ENCODE data around the gene WDR36. TPM values are rescaled to one million over a fixed set of nuclear protein-coding genes. Genes with fewer than 3 reads are reported as not detected.
A peak's percentile ranks its signal among the peaks of the same experiment; 100 is the strongest.

WDR36 gene
- total and polyA plus RNA-seq, 2 of the 13 experiments (the other 11 are each of a cell fraction or from before 2014, with no cell fraction given) = 18.2 to 40.6 TPM

DNA sequence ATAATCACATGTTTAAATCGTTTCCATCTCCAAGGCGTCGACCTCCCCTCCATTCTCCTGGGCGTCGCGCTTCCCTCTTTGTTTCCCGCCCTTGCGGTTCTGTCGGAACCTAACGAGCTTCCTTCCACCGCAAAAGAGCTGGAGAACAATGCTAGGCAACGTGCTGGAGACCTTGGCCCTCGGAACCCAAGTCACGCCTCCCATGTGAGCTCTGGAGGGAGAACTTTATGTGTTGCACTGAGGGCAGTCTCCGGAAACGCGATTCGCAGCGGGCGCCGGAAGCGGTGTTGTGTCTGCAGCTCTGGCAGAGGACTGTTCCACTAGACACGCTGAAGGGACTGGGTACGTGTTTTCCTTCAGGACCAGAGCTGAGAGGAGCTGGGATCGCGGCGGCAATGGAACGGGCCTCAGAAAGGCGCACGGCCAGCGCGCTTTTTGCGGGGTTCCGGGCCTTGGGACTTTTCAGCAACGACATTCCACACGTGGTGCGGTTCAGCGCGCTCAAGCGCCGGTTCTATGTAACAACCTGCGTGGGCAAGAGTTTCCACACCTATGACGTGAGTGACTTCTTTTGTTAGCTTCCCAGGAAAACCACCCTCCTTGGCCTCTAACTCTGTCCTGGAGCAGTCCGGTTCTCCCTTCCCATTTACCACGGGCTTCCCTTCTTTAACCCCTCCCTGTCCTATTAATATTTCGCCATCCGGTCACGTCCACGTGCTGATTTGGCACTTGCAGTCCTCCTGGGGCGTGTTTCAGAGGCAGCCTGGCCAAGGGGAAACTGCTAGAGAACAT lies at the start of gene WDR36 (continued):
- TF ChIP-seq CBX2 (IDR thresholded peaks at IDR 0.05; ENCODE audit: low read depth, low read length) (peak; percentile 86; the same call in 1 of the 2 replicates), CBX2 (CRISPR knock-in tag; IDR thresholded peaks at IDR 0.05; ENCODE audit: low read depth) (peak; percentile 84), EED (CRISPR knock-in tag; IDR thresholded peaks at IDR 0.05) (peak; percentile 98), PREB (CRISPR knock-in tag; IDR thresholded peaks at IDR 0.05) (no peak), ZNF570 (CRISPR knock-in tag; IDR thresholded peaks at IDR 0.05; ENCODE audit: borderline replicate concordance) (peak; percentile 69), ZNF441 (CRISPR knock-in tag; IDR thresholded peaks at IDR 0.05; ENCODE audit: borderline replicate concordance) (peak; percentile 91), IRX3 (CRISPR knock-in tag; IDR thresholded peaks at IDR 0.05; ENCODE audit: borderline replicate concordance, low read depth) (peak; percentile 97; the same call in 1 of the 2 replicates), DNMT3B (CRISPR knock-in tag; conservative IDR thresholded peaks at IDR 0.05) (peak; percentile 93), FOSL1 (CRISPR knock-in tag; IDR thresholded peaks at IDR 0.05; ENCODE audit: borderline replicate concordance) (no peak), TFDP2 (CRISPR knock-in tag; IDR thresholded peaks at IDR 0.05) (peak; percentile 99), ZBTB3 (CRISPR knock-in tag; IDR thresholded peaks at IDR 0.05; ENCODE audit: borderline replicate concordance, low read depth) (peak; percentile 78; the same call in 1 of the 2 replicates), MEIS2 (CRISPR knock-in tag; IDR thresholded peaks at IDR 0.05) (peak; percentile 91), ZSCAN29 (CRISPR knock-in tag; conservative IDR thresholded peaks at IDR 0.05) (0 out of 2 replicates have a peak, but pooled peaks have one; percentile 64), ZNF557 (CRISPR knock-in tag; IDR thresholded peaks at IDR 0.05) (peak; percentile 99), ZNF652 (CRISPR knock-in tag; IDR thresholded peaks at IDR 0.05; ENCODE audit: borderline replicate concordance, low read depth) (peak; percentile 93), ZIK1 (CRISPR knock-in tag; IDR thresholded peaks at IDR 0.05; ENCODE audit: borderline replicate concordance, low read depth) (peak; percentile 97), E2F5 (CRISPR knock-in tag; conservative IDR thresholded peaks at IDR 0.05) (peak; percentile 87; the same call in 1 of the 2 replicates), KLF15 (CRISPR knock-in tag; IDR thresholded peaks at IDR 0.05; ENCODE audit: borderline replicate concordance) (peak; percentile 71; the same call in 1 of the 2 replicates), AGO2 (optimal IDR thresholded peaks at IDR 0.05; ENCODE audit: low read depth, low read length) (peak; percentile 37), IKZF4 (CRISPR knock-in tag; IDR thresholded peaks at IDR 0.05; ENCODE audit: borderline replicate concordance, low read depth, not compliant biosample characterization) (peak; percentile 93)
- TF ChIP-seq, protein P1, sequence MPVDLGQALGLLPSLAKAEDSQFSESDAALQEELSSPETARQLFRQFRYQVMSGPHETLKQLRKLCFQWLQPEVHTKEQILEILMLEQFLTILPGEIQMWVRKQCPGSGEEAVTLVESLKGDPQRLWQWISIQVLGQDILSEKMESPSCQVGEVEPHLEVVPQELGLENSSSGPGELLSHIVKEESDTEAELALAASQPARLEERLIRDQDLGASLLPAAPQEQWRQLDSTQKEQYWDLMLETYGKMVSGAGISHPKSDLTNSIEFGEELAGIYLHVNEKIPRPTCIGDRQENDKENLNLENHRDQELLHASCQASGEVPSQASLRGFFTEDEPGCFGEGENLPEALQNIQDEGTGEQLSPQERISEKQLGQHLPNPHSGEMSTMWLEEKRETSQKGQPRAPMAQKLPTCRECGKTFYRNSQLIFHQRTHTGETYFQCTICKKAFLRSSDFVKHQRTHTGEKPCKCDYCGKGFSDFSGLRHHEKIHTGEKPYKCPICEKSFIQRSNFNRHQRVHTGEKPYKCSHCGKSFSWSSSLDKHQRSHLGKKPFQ (CRISPR knock-in tag; IDR thresholded peaks at IDR 0.05; ENCODE audit: insufficient replicate concordance) = peak; percentile 89
